Psoas muscle (tissue), 8 donors: ENCODE data around the gene TEX101. TPM values are rescaled to one million over a fixed set of nuclear protein-coding genes. Genes with fewer than 3 reads are reported as not detected.

Experiments used
- ATAC-seq, 4 donors: fragments of 200-7000 bp; cut with Tn5 transposase; one replicate each; pipeline ENCODE4 v1.9.1; 2020; ENCODE audit warnings: moderate library complexity in 3 of 4, mild to moderate bottlenecking in 2 of 4
- DNase-seq, 2 donors: peaks; one replicate each; pipeline ENCODE4 v3.0.0-alpha.2; 2020
- H3K27ac ChIP-seq: fragments of 200-600 bp; one replicate; pipeline ENCODE4 v1.8.0; 2022
- H3K27me3 ChIP-seq, 3 donors: fragments of 200-600 bp in 1 of 3; one replicate each; pipeline versions ENCODE4 v1.6.1 to v1.8.0; 2013 to 2022; ENCODE audit warnings: low read length in 2 of 3, mild to moderate bottlenecking in 2 of 3, moderate library complexity in 1 of 3; ENCODE audit not compliant: insufficient read depth in 3 of 3
- H3K36me3 ChIP-seq, 2 donors: fragments of 200-600 bp in 1 of 2; one replicate each; pipeline versions ENCODE4 v1.6.1 to v1.8.0; 2013 to 2022; ENCODE audit warnings: low read depth in 1 of 2, mild to moderate bottlenecking in 1 of 2, moderate library complexity in 1 of 2; ENCODE audit not compliant: insufficient read depth in 1 of 2
- H3K4me1 ChIP-seq: fragments of 200-600 bp; one replicate; pipeline ENCODE4 v1.8.0; 2022
- H3K4me3 ChIP-seq: fragments of 200-600 bp; one replicate; pipeline ENCODE4 v1.8.0; 2022; ENCODE audit warnings: mild to moderate bottlenecking
- H3K9me3 ChIP-seq: fragments of 200-600 bp; one replicate; pipeline ENCODE4 v1.8.0; 2022
- WGBS, 3 donors: extraction: QIAGEN DNeasy Blood & Tissue Kit; methylation state at CpG; one replicate each; pipeline versions ENCODE4 v1.1.6 to v1.1.7; 2013; 5-methylcytosine and 5-hydroxymethylcytosine counted together
- intact Hi-C, 2 donors: fragments of 100-400 bp; cut with DNase I; formaldehyde crosslinking; loops; one replicate each; pipeline versions ENCODE4 v1.11.0 to v1.14.2; 2022
- polyA plus RNA-seq, 3 donors: library from polyadenylated mRNA; stranded (reverse); fragments of 200-250 nt; gene quantifications; one replicate each; pipeline ENCODE4 v1.2.3, GENCODE V29; 2013
- total RNA-seq, 4 donors: library from RNA; stranded (reverse); fragmentation: NEBNext Ultra II Directional in 2 of 4; extraction: Animal tissue kit (Norgen Biotek cat#: 25700) in 2 of 4; gene quantifications; one replicate each; pipeline versions ENCODE4 v1.2.1 to v1.2.4, GENCODE V29; 2021 to 2023
- TF ChIP-seq, protein P1 (sequence below): fragments of 200-600 bp; IDR thresholded peaks from one replicate; pipeline ENCODE4 v1.8.0; 2022; ENCODE audit warnings: antibody characterized with exemption
- donor health status: healthy with polysubstance abuse.
- donor health status: DM: no; HTN: no; CAD: no; lungs with moderate emphysema.
- donor health status: Bipolar disorder and iron deficiency.
- donor health status: healthy.
- donor health status: DM: yes; HTN: yes; CAD: no.
- donor health status: DM: no; HTN: no; CAD: no.
- donor health status: DM: no; HTN: no; CAD: no.
- donor health status: DM: yes; HTN: yes; CAD: no.

The TEX101 gene
- total and polyA plus RNA-seq, 7 donors = not detected

DNA sequence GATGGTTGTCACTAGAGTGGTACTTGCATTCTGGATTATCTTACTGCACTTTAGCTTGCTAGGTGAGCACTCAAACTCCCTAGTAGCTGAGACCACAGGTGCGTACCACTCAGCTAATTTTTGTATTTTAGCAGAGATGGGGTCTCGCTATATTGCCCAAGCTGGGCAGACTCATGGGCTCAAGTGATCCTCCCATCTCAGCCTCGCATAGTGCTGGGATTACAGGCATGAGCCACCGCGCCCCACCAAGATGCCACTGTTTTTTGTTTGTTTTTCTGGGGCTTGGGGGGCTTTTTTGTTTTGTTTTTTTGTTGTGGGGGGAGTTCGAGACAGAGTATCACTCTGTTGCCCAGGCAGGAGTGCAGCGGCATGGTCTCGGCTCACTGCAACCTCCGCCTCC lies 33.0 kb downstream of the TEX101 start:
- no peaks in the 10 kb centered on the region for H3K9me3 ChIP-seq
- no peak for ATAC-seq
- 92 to 97% (median 93%) methylated on average over 9 of the region's 9 CpGs for WGBS, 3 donors

DNA sequence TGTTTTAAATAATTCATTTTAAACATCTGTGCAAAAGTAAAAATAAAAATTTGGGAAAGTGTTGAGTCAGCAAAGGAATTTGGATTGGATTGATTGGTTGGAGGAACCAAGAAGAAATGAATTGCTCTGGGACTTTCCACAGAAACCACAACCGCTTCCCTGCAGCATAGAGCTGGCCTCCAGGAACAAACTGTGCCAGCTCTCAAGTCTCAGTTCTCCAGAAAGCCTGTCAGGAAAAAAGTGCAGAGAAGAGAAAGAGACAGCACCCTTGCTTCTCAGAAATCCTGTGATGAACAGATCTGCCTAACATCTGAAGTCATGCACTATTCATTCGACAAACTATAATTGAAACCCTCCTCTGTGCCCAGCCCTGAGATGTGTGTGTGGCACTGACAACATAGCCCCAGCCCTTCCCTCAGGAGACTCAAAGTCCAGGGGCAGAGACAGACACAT lies 35.9 kb downstream of the TEX101 start:
- intact Hi-C loops = no loop called here
- ATAC-seq = no peak
- H3K27ac ChIP-seq = no peak overlapping the region
- H3K36me3 ChIP-seq = no peaks in the 10 kb centered on the region
- H3K27me3 ChIP-seq = no peaks in the 10 kb centered on the region
- no peaks in the 10 kb centered on the region for H3K4me1 ChIP-seq
- DNase-seq = no peak
- H3K9me3 ChIP-seq = no peaks in the 10 kb centered on the region
- WGBS, 3 donors = 63 to 80% (median 70%) methylated on average over 2 of the region's 2 CpGs
- TF ChIP-seq, protein P1, sequence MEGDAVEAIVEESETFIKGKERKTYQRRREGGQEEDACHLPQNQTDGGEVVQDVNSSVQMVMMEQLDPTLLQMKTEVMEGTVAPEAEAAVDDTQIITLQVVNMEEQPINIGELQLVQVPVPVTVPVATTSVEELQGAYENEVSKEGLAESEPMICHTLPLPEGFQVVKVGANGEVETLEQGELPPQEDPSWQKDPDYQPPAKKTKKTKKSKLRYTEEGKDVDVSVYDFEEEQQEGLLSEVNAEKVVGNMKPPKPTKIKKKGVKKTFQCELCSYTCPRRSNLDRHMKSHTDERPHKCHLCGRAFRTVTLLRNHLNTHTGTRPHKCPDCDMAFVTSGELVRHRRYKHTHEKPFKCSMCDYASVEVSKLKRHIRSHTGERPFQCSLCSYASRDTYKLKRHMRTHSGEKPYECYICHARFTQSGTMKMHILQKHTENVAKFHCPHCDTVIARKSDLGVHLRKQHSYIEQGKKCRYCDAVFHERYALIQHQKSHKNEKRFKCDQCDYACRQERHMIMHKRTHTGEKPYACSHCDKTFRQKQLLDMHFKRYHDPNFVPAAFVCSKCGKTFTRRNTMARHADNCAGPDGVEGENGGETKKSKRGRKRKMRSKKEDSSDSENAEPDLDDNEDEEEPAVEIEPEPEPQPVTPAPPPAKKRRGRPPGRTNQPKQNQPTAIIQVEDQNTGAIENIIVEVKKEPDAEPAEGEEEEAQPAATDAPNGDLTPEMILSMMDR = no peak
- H3K4me3 ChIP-seq = no peak overlapping the region

More for the DNA sequence above, 33.0 kb downstream of the TEX101 start:
- Histone ChIP-seq H3K36me3 (no peaks in the 10 kb centered on the region), H3K27me3 (no peaks in the 10 kb centered on the region), H3K4me1 (no peaks in the 10 kb centered on the region), H3K4me3 (no peak overlapping the region), H3K27ac (no peak overlapping the region)
- TF ChIP-seq, protein P1 = no peak
- intact Hi-C loops = loop anchor here (1.0 to 10.0 kb wide), 2 partner anchors 72 to 207 kb away; no protein-coding TSS in a partner anchor
- DNase-seq = no peak

DNA sequence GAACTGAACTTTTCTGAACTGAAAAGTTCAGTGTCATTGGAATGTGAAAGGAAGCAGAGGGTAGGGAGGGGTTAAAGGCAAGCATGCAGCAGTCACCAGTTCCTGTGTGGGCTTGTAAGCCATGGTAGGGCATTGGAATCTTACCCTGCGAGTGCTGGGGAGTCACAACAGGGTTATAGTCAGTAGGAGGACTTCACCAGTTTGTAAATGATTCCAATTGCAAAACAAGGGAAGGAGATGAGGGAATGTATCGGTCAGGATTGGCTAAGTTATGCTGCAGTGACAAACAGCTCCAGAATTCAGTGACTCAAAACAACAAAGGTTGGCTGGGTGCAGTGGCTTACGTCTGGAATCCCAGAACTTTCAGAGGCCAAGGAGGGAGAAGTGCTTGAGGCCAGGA lies 37.9 kb downstream of the TEX101 start:
- Histone ChIP-seq H3K9me3 (no peaks in the 10 kb centered on the region), H3K27ac (no peak overlapping the region), H3K4me1 (no peaks in the 10 kb centered on the region), H3K27me3 (no peaks in the 10 kb centered on the region), H3K4me3 (no peak overlapping the region), H3K36me3 (no peaks in the 10 kb centered on the region)
- intact Hi-C loops = no loop called here
- TF ChIP-seq, protein P1 = no peak
- ATAC-seq (no peak), DNase-seq (no peak)
- 58 to 59% (median 59%) methylated on average over 3 of the region's 3 CpGs for WGBS, 3 donors

DNA sequence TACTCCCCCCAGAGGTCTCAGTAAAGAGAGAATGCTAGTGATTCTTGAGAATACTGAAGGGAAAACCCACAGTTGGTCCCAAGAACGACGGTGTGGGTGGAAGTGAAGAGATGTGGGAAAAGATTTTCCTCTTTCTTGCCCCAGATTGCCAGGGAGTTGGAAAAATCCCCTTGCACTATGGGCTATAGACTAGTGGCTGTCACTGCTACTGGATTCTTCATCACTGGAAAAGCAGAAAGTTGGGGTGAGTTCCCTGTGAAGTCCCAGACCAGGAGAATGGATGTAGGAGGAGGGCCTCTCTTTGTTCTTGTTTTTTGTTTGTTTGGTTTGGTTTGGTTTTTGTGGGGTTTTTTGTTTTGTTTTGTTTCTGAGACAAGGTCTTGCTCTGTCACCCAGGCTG lies 39.3 kb downstream of the TEX101 start:
- Histone ChIP-seq H3K4me3 (no peak overlapping the region), H3K4me1 (no peaks in the 10 kb centered on the region), H3K36me3 (no peaks in the 10 kb centered on the region), H3K9me3 (no peaks in the 10 kb centered on the region), H3K27ac (no peak overlapping the region), H3K27me3 (no peaks in the 10 kb centered on the region)
- ATAC-seq (no peak), DNase-seq (no peak)
- 69 to 75% (median 71%) methylated on average over 2 of the region's 2 CpGs for WGBS, 3 donors
- intact Hi-C loops = no loop called here
- TF ChIP-seq, protein P1 = no peak
